Mesodermal cell (in vitro differentiated cells): ENCODE results near the gene PPFIA3.

Source experiments
- H3K27ac ChIP-seq: 2 replicates; pipeline ENCODE4 v1.7.0; 2013; ENCODE audit warnings: mild to moderate bottlenecking, low read depth, low read length, moderate library complexity; ENCODE audit not compliant: severe bottlenecking
- H3K36me3 ChIP-seq: 2 replicates; pipeline ENCODE4 v1.7.1; 2013; ENCODE audit warnings: mild to moderate bottlenecking, low read length, moderate library complexity; ENCODE audit not compliant: control insufficient read depth, insufficient read depth
- H3K4me1 ChIP-seq: one replicate; pipeline ENCODE4 v1.7.1; 2013; ENCODE audit warnings: mild to moderate bottlenecking, low read length; ENCODE audit not compliant: insufficient read depth, control insufficient read depth, poor library complexity, severe bottlenecking
- H3K4me3 ChIP-seq: 2 replicates; pipeline ENCODE4 v1.7.0; 2013; ENCODE audit warnings: low read length, control low read depth, mild to moderate bottlenecking; ENCODE audit not compliant: insufficient read depth, poor library complexity, severe bottlenecking; ENCODE audit errors: extremely low read depth
- H3K9me3 ChIP-seq: 2 replicates; pipeline ENCODE4 v1.7.1; 2013; ENCODE audit warnings: mild to moderate bottlenecking, low read length, moderate library complexity; ENCODE audit not compliant: control insufficient read depth
- WGBS, 2 experiments: methylation state at CpG; one replicate each; pipeline ENCODE4 v1.1.5; 2013; ENCODE audit warnings: missing lambda C conversion rate in 2 of 2; ENCODE audit not compliant: insufficient coverage in 2 of 2; 5-methylcytosine and 5-hydroxymethylcytosine counted together

PPFIA3 gene

DNA sequence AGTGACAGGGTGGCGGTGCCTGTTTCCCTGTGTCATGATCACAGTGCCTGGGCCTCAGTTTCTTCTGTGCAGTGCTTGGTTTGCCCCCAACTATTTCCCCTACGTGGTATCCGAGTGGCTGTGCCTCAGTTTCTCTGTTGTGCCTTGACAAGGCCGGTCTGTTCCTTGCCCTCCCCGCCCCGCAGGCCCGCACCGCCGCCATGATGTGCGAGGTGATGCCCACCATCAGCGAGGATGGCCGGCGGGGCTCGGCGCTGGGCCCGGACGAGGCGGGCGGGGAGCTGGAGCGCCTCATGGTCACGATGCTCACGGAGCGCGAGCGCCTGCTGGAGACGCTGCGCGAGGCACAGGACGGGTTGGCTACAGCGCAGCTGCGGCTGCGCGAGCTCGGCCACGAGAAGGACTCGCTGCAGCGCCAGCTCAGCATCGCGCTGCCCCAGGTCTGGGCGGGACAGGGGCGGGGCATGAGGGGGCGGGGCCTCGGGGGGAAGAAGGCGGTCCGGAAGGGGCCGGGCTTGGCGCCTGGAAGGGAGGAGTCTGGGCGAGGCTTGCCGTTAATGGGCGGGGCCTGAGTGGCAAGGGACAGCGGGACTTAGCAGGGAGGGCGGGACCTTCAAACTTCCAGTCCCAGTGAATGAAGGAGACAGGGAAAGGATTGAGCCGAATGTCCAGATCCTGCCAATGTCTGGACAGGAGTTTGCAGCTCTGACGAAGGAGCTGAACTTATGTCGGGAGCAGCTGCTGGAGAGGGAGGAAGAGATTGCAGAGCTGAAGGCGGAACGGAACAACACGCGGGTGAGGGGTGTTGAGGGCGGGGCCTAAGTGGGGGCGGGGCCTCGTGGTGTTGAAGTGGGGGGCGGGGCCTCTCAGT lies 8.6 kb downstream of the PPFIA3 start:
- 5 to 7% methylated on average over 48 to 55 of the region's 63 CpGs for WGBS, 2 experiments
- Histone ChIP-seq H3K27ac (no peak overlapping the region), H3K36me3 (no peaks in the 10 kb centered on the region), H3K4me3 (peak overlapping the region; percentile 36), H3K4me1 (no peaks in the 10 kb centered on the region), H3K9me3 (no peaks in the 10 kb centered on the region)

DNA sequence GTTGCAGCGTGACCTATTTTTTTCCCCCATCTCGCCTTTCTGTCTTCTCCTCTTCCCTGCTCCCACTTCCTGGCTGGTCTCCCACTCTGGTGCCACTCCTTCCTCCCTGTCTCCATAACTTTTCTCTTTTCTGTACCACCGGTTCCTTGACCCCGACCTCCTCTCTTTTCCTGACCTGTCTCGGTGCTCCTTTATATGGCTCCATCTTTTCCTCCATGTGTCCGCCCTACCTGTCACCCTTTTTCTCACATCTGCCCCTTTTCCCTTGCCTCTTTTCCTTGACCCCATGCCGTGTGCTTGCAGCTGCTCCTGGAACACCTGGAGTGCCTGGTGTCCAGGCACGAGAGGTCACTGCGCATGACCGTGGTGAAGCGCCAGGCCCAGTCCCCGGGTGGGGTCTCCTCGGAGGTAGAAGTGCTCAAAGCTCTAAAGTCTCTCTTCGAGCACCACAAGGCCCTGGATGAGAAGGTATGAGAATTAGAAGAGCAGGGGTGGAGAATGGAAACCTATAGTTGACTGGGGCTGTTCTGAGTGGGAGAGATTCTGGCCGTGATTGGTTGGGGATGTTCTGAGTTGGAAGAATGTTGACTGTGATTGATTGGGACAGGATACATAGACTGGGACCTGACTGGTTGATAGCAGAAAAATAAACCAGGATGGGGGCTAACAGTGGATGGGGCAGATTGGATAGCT lies 9.3 kb downstream of the PPFIA3 start:
- 80 to 87% methylated on average over 14 to 15 of the region's 15 CpGs for WGBS, 2 experiments
- peak overlapping the region; percentile 36 for H3K4me3 ChIP-seq
- H3K27ac ChIP-seq: no peak overlapping the region
- H3K4me1 ChIP-seq: no peaks in the 10 kb centered on the region
- H3K9me3 ChIP-seq: no peaks in the 10 kb centered on the region
- peaks cover under 1% of the 10 kb centered on the region for H3K36me3 ChIP-seq

DNA sequence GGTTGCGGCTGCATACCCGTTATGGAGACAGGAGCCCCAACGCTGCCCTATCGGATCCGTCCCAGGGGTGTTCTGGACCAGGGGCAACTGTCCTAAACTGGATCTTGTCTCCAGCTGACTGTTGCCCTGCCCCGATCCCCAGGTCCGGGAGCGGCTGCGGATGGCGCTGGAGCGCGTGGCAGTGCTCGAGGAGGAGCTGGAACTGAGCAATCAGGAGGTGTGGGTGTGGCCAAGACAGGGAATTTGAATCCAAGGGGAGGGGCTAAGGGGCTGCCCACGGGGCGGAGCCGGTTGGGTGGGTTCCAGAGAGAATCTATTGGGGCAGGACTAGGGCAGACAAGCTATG lies 9.9 kb downstream of the PPFIA3 start:
- WGBS, 2 experiments: 80 to 82% methylated on average over 13 to 16 of the region's 16 CpGs
- no peak overlapping the region for H3K4me3 ChIP-seq
- H3K9me3 ChIP-seq: no peaks in the 10 kb centered on the region
- no peaks in the 10 kb centered on the region for H3K4me1 ChIP-seq
- peaks cover 5% of the 10 kb centered on the region for H3K36me3 ChIP-seq
- no peak overlapping the region for H3K27ac ChIP-seq

DNA sequence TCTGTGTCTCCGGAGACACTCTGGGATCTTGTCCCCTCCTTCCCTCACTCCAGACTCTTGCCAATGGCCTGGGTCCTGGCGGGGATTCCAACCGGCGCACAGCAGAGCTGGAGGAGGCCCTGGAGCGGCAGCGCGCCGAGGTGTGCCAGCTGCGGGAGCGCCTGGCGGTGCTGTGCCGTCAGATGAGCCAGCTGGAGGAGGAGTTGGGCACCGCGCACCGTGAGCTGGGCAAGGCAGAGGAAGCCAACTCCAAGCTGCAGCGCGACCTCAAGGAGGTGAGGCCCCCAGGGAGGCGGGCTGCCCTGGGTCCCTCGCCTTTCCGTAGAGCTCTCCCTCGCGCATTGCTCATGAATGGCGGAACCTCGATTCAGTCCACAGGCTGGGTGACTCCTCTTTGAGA lies 11.0 kb downstream of the PPFIA3 start:
- no peak overlapping the region for H3K4me3 ChIP-seq
- H3K4me1 ChIP-seq: no peaks in the 10 kb centered on the region
- H3K9me3 ChIP-seq: no peaks in the 10 kb centered on the region
- 97 to 98% methylated on average over 20 to 24 of the region's 24 CpGs for WGBS, 2 experiments
- H3K36me3 ChIP-seq: peaks cover 11% of the 10 kb centered on the region
- no peak overlapping the region for H3K27ac ChIP-seq

DNA sequence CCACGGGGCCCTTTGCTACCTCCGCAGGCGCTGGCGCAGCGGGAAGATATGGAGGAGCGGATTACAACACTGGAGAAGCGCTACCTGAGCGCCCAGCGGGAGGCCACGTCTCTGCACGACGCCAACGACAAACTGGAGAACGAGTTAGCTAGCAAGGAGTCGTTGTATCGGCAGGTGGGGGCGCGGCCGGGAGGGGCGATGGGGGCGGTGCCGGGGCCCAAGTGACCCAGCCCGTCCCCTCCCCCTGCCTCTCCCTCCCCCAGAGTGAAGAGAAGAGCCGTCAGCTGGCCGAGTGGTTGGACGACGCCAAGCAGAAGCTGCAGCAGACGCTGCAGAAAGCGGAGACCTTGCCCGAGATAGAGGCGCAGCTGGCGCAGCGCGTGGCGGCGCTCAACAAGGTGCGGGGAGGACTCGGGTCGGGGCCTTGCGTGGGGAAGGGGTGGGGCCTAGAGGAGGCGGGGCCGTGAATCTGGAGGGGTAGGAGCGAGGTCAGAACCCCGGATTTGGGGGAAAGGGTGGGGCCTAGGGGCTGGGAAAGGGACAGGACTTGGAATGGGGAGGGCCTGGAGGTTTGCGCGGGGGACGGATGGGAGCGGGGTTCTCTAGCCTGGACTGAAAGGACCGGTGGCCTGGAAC lies 13.7 kb downstream of the PPFIA3 start:
- Histone ChIP-seq H3K4me1 (no peaks in the 10 kb centered on the region), H3K27ac (no peak overlapping the region), H3K9me3 (no peaks in the 10 kb centered on the region), H3K36me3 (peaks cover 15% of the 10 kb centered on the region), H3K4me3 (no peak overlapping the region)
- 85 to 92% methylated on average over 39 to 49 of the region's 49 CpGs for WGBS, 2 experiments

DNA sequence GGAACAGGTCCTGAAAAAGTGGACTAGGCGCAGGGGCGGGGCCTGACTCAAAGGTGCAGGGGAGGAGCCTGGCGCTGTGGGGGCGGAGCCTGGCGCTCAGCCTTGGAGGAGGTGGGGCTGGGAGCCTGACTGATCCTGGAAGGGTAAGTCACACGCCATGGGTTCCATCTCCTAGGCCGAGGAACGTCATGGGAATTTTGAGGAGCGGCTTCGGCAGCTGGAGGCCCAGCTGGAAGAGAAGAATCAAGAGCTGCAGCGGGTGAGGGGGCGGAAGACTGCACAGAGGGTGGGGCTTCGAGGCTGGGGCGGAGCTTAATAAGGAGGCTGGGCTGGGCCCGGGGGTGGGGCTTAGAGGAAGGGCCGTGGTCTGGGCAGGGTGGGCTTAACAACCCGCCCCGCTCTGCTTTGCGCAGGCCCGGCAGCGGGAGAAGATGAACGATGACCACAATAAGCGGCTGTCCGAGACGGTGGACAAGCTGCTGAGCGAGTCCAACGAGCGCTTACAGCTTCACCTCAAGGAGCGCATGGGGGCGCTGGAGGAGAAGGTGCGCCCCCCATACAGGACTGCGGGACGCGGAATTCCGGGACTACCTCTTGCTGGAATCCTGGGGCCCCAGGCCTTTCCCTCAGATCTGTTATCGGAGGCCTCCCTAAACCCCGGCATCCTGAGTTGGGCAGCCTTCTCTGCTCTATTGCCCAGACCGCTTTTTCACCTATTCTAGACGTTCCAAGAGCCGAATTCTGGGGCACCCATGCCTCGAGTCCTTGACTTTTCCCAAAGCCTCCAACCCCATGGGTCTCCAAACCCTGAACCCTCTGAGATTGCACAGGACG lies 14.5 kb downstream of the PPFIA3 start:
- H3K4me3 ChIP-seq: no peak overlapping the region
- H3K36me3 ChIP-seq: peaks cover 15% of the 10 kb centered on the region
- H3K27ac ChIP-seq: no peak overlapping the region
- no peaks in the 10 kb centered on the region for H3K4me1 ChIP-seq
- no peaks in the 10 kb centered on the region for H3K9me3 ChIP-seq
- WGBS, 2 experiments: 96% methylated on average over 42 of the region's 42 CpGs

DNA sequence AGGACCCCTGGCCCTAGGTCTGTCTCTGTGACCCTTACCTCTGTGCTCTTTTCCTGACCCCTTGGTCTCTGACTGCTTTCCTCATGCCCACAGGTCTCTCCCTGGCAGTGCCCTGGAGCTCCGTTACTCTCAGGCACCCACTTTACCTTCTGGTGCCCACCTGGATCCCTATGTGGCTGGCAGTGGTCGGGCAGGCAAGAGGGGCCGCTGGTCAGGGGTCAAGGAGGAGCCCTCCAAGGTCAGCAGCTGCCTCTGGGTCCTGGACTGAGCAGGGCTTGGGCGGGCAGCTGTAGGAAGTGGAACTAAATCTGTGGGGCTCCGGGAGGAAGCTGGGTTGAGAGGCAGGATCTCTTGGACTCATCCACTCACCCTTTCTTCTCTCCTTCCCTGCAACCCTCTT lies 16.3 kb downstream of the PPFIA3 start:
- H3K9me3 ChIP-seq: no peaks in the 10 kb centered on the region
- H3K36me3 ChIP-seq: peaks cover 15% of the 10 kb centered on the region
- H3K4me3 ChIP-seq: no peak overlapping the region
- no peaks in the 10 kb centered on the region for H3K4me1 ChIP-seq
- WGBS, 2 experiments: 82 to 100% methylated on average over 2 to 3 of the region's 5 CpGs
- no peak overlapping the region for H3K27ac ChIP-seq

DNA sequence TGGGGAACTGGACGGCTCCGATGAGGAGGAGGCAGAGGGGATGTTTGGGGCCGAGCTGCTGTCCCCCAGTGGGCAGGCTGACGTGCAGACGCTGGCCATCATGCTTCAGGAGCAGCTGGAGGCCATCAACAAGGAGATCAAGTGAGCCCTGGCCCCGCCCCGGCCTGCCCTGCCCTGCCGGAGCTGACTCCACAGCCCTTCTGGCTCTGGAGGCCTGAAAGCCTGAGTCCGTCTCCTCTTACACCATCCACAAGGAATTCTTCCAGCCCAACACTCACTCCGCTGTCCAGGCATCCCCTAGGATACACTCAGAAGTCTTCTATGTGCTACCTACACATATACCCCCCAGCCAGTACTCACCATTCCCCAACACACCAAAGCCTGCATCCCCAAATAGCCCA lies 17.4 kb downstream of the PPFIA3 start:
- no peak overlapping the region for H3K27ac ChIP-seq
- H3K4me1 ChIP-seq: no peaks in the 10 kb centered on the region
- H3K36me3 ChIP-seq: peaks cover 15% of the 10 kb centered on the region
- 84 to 91% methylated on average over 7 to 9 of the region's 10 CpGs for WGBS, 2 experiments
- no peaks in the 10 kb centered on the region for H3K9me3 ChIP-seq
- H3K4me3 ChIP-seq: no peak overlapping the region

DNA sequence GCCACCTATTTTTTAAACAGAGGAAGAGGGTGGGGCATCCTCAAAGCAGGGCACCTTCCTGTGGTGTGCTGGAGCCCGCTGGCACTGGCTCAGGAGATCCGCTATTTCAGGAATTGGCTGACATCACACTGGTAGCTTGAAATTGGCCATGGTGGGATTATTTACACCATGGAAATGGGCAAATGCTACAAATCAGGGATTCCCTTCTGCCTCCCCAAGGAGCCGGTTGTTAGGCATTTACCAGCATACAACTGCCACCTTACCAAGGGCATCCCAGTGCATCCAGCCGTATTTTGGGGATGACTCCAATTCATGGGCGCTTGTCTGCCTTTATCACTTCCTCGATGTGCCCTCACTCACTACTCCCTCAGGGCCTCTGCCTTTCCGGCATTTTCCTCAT lies 21.6 kb downstream of the PPFIA3 start:
- no peak overlapping the region for H3K4me3 ChIP-seq
- no peaks in the 10 kb centered on the region for H3K4me1 ChIP-seq
- no peaks in the 10 kb centered on the region for H3K36me3 ChIP-seq
- 86 to 98% methylated on average over 6 to 7 of the region's 7 CpGs for WGBS, 2 experiments
- no peak overlapping the region for H3K27ac ChIP-seq
- no peaks in the 10 kb centered on the region for H3K9me3 ChIP-seq

DNA sequence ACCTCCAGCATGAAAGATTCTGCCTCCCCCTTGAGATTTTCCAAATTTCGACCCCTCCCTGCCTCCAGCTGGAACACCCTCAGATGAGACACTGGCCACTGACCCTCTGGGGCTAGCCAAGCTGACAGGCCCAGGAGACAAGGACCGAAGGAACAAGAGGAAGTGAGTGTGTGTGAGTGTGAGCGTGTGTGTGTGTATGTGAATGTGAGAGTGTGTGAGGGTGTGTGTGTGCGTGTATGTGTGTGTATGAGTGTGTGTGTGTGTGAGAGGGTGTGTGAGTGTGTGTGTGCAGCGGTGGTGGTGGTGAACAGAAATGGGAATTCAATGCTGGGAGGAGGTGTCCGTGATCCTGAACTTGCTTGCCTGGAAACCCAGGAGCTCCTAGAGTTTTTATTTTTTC lies 22.0 kb downstream of the PPFIA3 start:
- H3K9me3 ChIP-seq: no peaks in the 10 kb centered on the region
- H3K36me3 ChIP-seq: no peaks in the 10 kb centered on the region
- H3K4me3 ChIP-seq: no peak overlapping the region
- 68 to 87% methylated on average over 3 to 4 of the region's 6 CpGs for WGBS, 2 experiments
- no peaks in the 10 kb centered on the region for H3K4me1 ChIP-seq
- no peak overlapping the region for H3K27ac ChIP-seq
